Measurements from ENCODE around the gene ZNF496. TPM values are rescaled to one million over a fixed set of nuclear protein-coding genes. Genes with fewer than 3 reads are reported as not detected.
"Not testable (repeated sequence)": the region's sequence is repeated elsewhere in the genome, so short reads cannot be mapped to it uniquely, and the experiment has no call there.

The ZNF496 gene
- total and polyA plus RNA-seq, 9 donors: 19.3 to 53.8 (median 40.0) TPM

- H3K9me3 ChIP-seq: no peaks in the 10 kb centered on the region
- H3K36me3 ChIP-seq: no peaks in the 10 kb centered on the region
- intact Hi-C loops (cut with DNase I): no loop called here
- 95 to 96% (median 95%) methylated on average over 20 of the region's 20 CpGs for WGBS, 3 donors
- TF ChIP-seq POLR2A (IDR thresholded peaks at IDR 0.05) (no peak), EP300 (IDR thresholded peaks at IDR 0.05) (no peak)
- DNase-seq: no peak
- H3K27ac ChIP-seq: no peak overlapping the region
- no peaks in the 10 kb centered on the region for H3K27me3 ChIP-seq
- no peaks in the 10 kb centered on the region for H3K4me1 ChIP-seq (ENCODE audit: insufficient read depth)
- H3K4me3 ChIP-seq: no peak overlapping the region
These were observed 41.1 kb downstream of the ZNF496 start for GRCh38 chr1:247290576-247290975.

- H3K4me3 ChIP-seq; H3K27ac ChIP-seq; DNase-seq; H3K4me1 ChIP-seq (ENCODE audit: insufficient read depth); intact Hi-C loops (cut with DNase I); H3K27me3 ChIP-seq; H3K9me3 ChIP-seq; H3K36me3 ChIP-seq: not testable (repeated sequence)
- 83 to 87% (median 86%) methylated on average over 19 of the region's 19 CpGs for WGBS, 3 donors
These were observed 42.3 kb downstream of the ZNF496 start for GRCh38 chr1:247289274-247289892.

DNA sequence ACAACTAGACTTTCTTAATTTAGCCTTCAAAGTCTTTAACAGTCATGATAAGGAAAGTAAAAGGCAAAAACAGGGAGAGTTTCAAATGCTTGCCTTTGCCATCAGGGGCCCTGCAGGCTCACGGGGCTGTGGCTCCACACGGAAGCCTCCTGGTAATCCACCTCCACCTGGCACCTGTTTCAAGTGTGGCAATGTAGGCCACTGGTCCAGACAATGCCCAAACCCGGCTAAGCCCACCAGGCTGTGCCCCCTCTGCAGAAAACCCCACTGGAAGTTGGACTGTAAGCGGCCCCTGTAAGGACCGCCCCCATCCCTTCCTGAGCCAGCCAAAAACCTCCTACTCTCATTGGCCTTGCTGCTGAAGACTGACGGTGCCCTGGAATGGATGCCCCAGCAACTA, 43.3 kb downstream of the ZNF496 start:
- intact Hi-C loops (cut with DNase I): no loop called here
- no peaks in the 10 kb centered on the region for H3K4me1 ChIP-seq (ENCODE audit: insufficient read depth)
- no peak overlapping the region for H3K27ac ChIP-seq
- no peak for TF ChIP-seq POLR2A (IDR thresholded peaks at IDR 0.05)
- TF ChIP-seq EP300 (IDR thresholded peaks at IDR 0.05): no peak
- TF ChIP-seq, protein P1, sequence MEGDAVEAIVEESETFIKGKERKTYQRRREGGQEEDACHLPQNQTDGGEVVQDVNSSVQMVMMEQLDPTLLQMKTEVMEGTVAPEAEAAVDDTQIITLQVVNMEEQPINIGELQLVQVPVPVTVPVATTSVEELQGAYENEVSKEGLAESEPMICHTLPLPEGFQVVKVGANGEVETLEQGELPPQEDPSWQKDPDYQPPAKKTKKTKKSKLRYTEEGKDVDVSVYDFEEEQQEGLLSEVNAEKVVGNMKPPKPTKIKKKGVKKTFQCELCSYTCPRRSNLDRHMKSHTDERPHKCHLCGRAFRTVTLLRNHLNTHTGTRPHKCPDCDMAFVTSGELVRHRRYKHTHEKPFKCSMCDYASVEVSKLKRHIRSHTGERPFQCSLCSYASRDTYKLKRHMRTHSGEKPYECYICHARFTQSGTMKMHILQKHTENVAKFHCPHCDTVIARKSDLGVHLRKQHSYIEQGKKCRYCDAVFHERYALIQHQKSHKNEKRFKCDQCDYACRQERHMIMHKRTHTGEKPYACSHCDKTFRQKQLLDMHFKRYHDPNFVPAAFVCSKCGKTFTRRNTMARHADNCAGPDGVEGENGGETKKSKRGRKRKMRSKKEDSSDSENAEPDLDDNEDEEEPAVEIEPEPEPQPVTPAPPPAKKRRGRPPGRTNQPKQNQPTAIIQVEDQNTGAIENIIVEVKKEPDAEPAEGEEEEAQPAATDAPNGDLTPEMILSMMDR (IDR thresholded peaks at IDR 0.05): no peak
- no peak for DNase-seq
- 96 to 98% (median 97%) methylated on average over 6 of the region's 6 CpGs for WGBS, 3 donors
- no peak overlapping the region for H3K4me3 ChIP-seq
- H3K27me3 ChIP-seq: no peaks in the 10 kb centered on the region
- no peaks in the 10 kb centered on the region for H3K36me3 ChIP-seq
- no peaks in the 10 kb centered on the region for H3K9me3 ChIP-seq

DNA sequence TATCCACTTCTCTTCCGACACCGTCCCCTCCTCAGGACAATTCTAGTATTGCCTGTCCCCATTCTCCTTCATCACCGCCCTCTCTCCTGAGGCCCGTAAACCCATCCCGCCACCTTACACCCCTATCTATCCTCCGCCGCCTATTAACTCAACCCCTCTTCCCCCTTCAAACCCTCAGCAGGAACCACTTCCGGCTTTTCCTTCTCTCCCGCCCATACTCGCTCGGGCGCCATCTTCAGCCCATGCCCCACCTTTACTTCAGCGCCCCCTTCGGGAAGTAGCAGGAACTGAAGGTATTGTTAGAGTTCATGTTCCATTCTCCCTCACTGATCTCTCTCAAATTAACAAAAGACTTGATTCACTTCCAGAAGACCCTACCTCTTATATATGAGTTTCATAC, 44.2 kb downstream of the ZNF496 start:
- H3K27ac ChIP-seq: no peak overlapping the region
- DNase-seq: no peak
- H3K27me3 ChIP-seq: no peaks in the 10 kb centered on the region
- TF ChIP-seq EP300 (IDR thresholded peaks at IDR 0.05): no peak
- no peak for TF ChIP-seq POLR2A (IDR thresholded peaks at IDR 0.05)
- TF ChIP-seq, protein P1 (IDR thresholded peaks at IDR 0.05): no peak
- no peaks in the 10 kb centered on the region for H3K4me1 ChIP-seq (ENCODE audit: insufficient read depth)
- intact Hi-C loops (cut with DNase I): no loop called here
- H3K9me3 ChIP-seq: no peaks in the 10 kb centered on the region
- 93 to 94% (median 94%) methylated on average over 14 of the region's 14 CpGs for WGBS, 3 donors
- H3K4me3 ChIP-seq: no peak overlapping the region
- no peaks in the 10 kb centered on the region for H3K36me3 ChIP-seq

- H3K9me3 ChIP-seq: no peaks in the 10 kb centered on the region
- no peak overlapping the region for H3K4me3 ChIP-seq
- TF ChIP-seq POLR2A (IDR thresholded peaks at IDR 0.05) (no peak), EP300 (IDR thresholded peaks at IDR 0.05) (no peak)
- TF ChIP-seq, protein P1 (IDR thresholded peaks at IDR 0.05): no peak
- no peaks in the 10 kb centered on the region for H3K27me3 ChIP-seq
- intact Hi-C loops (cut with DNase I): no loop called here
- no peaks in the 10 kb centered on the region for H3K36me3 ChIP-seq
- DNase-seq: no peak
- 97% methylated on average over 23 of the region's 23 CpGs for WGBS, 3 donors
- H3K27ac ChIP-seq: no peak overlapping the region
- no peaks in the 10 kb centered on the region for H3K4me1 ChIP-seq (ENCODE audit: insufficient read depth)
These were observed 45.5 kb downstream of the ZNF496 start for GRCh38 chr1:247286134-247286670.
